ENCODE data around the gene AGTRAP. TPM values are rescaled to one million over a fixed set of nuclear protein-coding genes. Genes with fewer than 3 reads are reported as not detected.

The AGTRAP gene
- total and polyA plus RNA-seq, 9 donors = 5.9 to 53.2 (median 31.1) TPM

- no peak for TF ChIP-seq POLR2A (IDR thresholded peaks at IDR 0.05)
- TF ChIP-seq CTCF (IDR thresholded peaks at IDR 0.05) = no peak
- TF ChIP-seq EP300 (IDR thresholded peaks at IDR 0.05) = no peak
- Histone ChIP-seq H3K9me3 (no peaks in the 10 kb centered on the region), H3K36me3 (no peaks in the 10 kb centered on the region), H3K4me1 (ENCODE audit: insufficient read depth) (no peaks in the 10 kb centered on the region), H3K4me3 (no peak overlapping the region), H3K27me3 (no peaks in the 10 kb centered on the region), H3K27ac (no peak overlapping the region)
- WGBS, 3 donors = 85 to 92% (median 85%) methylated on average over 8 of the region's 8 CpGs
- intact Hi-C loops (cut with DNase I) = no loop called here
- no peak for DNase-seq
Observed at GRCh38 chr1:11777658-11778322, 41.9 kb downstream of the AGTRAP start.

- Histone ChIP-seq H3K27ac (no peak overlapping the region), H3K27me3 (no peaks in the 10 kb centered on the region), H3K36me3 (no peaks in the 10 kb centered on the region), H3K4me3 (no peak overlapping the region), H3K9me3 (no peaks in the 10 kb centered on the region), H3K4me1 (ENCODE audit: insufficient read depth) (no peaks in the 10 kb centered on the region)
- TF ChIP-seq EP300 (IDR thresholded peaks at IDR 0.05) = no peak
- TF ChIP-seq CTCF (IDR thresholded peaks at IDR 0.05) = no peak
- no peak for TF ChIP-seq POLR2A (IDR thresholded peaks at IDR 0.05)
- WGBS, 3 donors = 89 to 95% (median 93%) methylated on average over 9 of the region's 9 CpGs
- intact Hi-C loops (cut with DNase I) = no loop called here
- no peak for DNase-seq
Observed at GRCh38 chr1:11778336-11778735, 42.4 kb downstream of the AGTRAP start.

- DNase-seq = no peak
- H3K4me1 ChIP-seq (ENCODE audit: insufficient read depth) = no peaks in the 10 kb centered on the region
- H3K27me3 ChIP-seq = no peaks in the 10 kb centered on the region
- 86 to 92% (median 92%) methylated on average over 15 of the region's 15 CpGs for WGBS, 3 donors
- no peaks in the 10 kb centered on the region for H3K9me3 ChIP-seq
- TF ChIP-seq EP300 (IDR thresholded peaks at IDR 0.05) (no peak), CTCF (IDR thresholded peaks at IDR 0.05) (no peak), POLR2A (IDR thresholded peaks at IDR 0.05) (no peak)
- no peak overlapping the region for H3K27ac ChIP-seq
- intact Hi-C loops (cut with DNase I) = no loop called here
- no peak overlapping the region for H3K4me3 ChIP-seq
- H3K36me3 ChIP-seq = no peaks in the 10 kb centered on the region
Observed at GRCh38 chr1:11778844-11779623, 43.1 kb downstream of the AGTRAP start.

- 84 to 89% (median 87%) methylated on average over 13 of the region's 13 CpGs for WGBS, 3 donors
- no peak overlapping the region for H3K4me3 ChIP-seq
- TF ChIP-seq POLR2A (IDR thresholded peaks at IDR 0.05) = no peak
- H3K4me1 ChIP-seq (ENCODE audit: insufficient read depth) = peaks cover 6% of the 10 kb centered on the region
- no peaks in the 10 kb centered on the region for H3K9me3 ChIP-seq
- DNase-seq = no peak
- H3K27ac ChIP-seq = no peak overlapping the region
- H3K36me3 ChIP-seq = no peaks in the 10 kb centered on the region
- H3K27me3 ChIP-seq = no peaks in the 10 kb centered on the region
- intact Hi-C loops (cut with DNase I) = no loop called here
Observed at GRCh38 chr1:11779715-11780379, 43.9 kb downstream of the AGTRAP start.

Data from ovary (tissue), 9 donors.